Adrenal gland (tissue), 5 donors: ENCODE results near the gene MADD.

ENCODE experiments used
- POLR2A ChIP-seq, 2 donors: fragments of 450-650 bp; IDR thresholded peaks; one replicate each; pipeline ENCODE4 v1.6.1; 2017; ENCODE audit warnings: antibody characterized with exemption in 2 of 2, mild to moderate bottlenecking in 2 of 2, moderate library complexity in 1 of 2
- TF ChIP-seq, protein P1 (sequence below), 6 experiments: fragments of 450-650 bp in 4 of 6; fragments of 200-600 bp in 2 of 6; sonication (generic) in 1 of 6; IDR thresholded peaks; 1 replicate in 5 of 6; 2 replicates in 1 of 6; pipeline versions ENCODE4 v1.5.1 to v1.8.0; 2016 to 2021; ENCODE audit warnings: antibody characterized with exemption in 6 of 6, mild to moderate bottlenecking in 2 of 6, moderate library complexity in 1 of 6
- donor health status: DM: no; HTN: no; CAD: no.

DNA sequence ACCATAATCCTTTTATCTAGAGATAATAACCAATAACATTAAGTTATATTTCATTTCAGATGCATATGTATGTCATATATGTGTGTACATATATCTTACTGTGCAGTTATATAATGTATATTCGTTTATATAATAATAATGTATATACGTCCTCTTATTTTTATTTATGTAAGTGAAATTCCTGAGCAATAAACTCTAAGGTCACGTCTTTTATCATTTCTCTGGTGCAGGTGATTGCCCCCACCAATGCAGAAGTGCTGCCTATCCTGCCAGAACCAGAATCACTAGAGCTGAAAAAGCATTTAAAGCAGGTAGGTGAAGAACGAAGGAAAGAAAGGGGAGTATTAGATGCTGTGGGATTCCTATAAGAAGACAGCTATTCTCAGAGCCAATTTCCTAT, 8.8 kb downstream of the MADD start:
- TF ChIP-seq, protein P1, sequence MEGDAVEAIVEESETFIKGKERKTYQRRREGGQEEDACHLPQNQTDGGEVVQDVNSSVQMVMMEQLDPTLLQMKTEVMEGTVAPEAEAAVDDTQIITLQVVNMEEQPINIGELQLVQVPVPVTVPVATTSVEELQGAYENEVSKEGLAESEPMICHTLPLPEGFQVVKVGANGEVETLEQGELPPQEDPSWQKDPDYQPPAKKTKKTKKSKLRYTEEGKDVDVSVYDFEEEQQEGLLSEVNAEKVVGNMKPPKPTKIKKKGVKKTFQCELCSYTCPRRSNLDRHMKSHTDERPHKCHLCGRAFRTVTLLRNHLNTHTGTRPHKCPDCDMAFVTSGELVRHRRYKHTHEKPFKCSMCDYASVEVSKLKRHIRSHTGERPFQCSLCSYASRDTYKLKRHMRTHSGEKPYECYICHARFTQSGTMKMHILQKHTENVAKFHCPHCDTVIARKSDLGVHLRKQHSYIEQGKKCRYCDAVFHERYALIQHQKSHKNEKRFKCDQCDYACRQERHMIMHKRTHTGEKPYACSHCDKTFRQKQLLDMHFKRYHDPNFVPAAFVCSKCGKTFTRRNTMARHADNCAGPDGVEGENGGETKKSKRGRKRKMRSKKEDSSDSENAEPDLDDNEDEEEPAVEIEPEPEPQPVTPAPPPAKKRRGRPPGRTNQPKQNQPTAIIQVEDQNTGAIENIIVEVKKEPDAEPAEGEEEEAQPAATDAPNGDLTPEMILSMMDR (IDR thresholded peaks at IDR 0.05): no peak
- no peak for TF ChIP-seq POLR2A (IDR thresholded peaks at IDR 0.05)
